GM23338 (cell line): ENCODE results near the gene MND1. TPM values are rescaled to one million over a fixed set of nuclear protein-coding genes. Genes with fewer than 3 reads are reported as not detected.

ENCODE experiments used
- ATAC-seq: fragments of 200-7000 bp; cut with Tn5 transposase; 3 replicates; pipeline ENCODE4 v1.9.1; 2020
- DNase-seq: peaks from one replicate; pipeline ENCODE4 v3.0.0-alpha.2; 2015; ENCODE audit warnings: low spot score
- H2AFZ ChIP-seq: fragments of 200-600 bp; sonication (generic); 2 replicates; pipeline ENCODE4 v1.8.0; 2016; ENCODE audit warnings: antibody characterized with exemption, mild to moderate bottlenecking, moderate library complexity
- H3F3A ChIP-seq: fragments of 200-600 bp; sonication (generic); replicated peaks from 2 replicates; pipeline ENCODE4 v1.8.0; 2017; ENCODE audit warnings: antibody characterized with exemption, mixed run types, low read depth
- H3K27ac ChIP-seq: fragments of 200-600 bp; sonication (generic); 2 replicates; pipeline ENCODE4 v1.6.1; 2016; ENCODE audit warnings: low read depth
- H3K27me3 ChIP-seq: fragments of 200-600 bp; sonication (generic); 2 replicates; pipeline ENCODE4 v1.8.0; 2016; ENCODE audit warnings: mild to moderate bottlenecking, mixed run types, moderate library complexity; ENCODE audit not compliant: insufficient read depth
- H3K36me3 ChIP-seq: fragments of 200-600 bp; sonication (generic); 2 replicates; pipeline ENCODE4 v1.8.0; 2016; ENCODE audit warnings: mild to moderate bottlenecking; ENCODE audit not compliant: insufficient read depth
- H3K4me1 ChIP-seq: fragments of 200-600 bp; sonication (generic); 2 replicates; pipeline ENCODE4 v1.8.0; 2016; ENCODE audit warnings: mild to moderate bottlenecking, moderate library complexity; ENCODE audit not compliant: insufficient read depth
- H3K4me2 ChIP-seq: fragments of 200-600 bp; sonication (generic); 2 replicates; pipeline ENCODE4 v1.7.1; 2017; ENCODE audit warnings: mixed run types
- H3K4me3 ChIP-seq: fragments of 200-600 bp; sonication (generic); 2 replicates; pipeline ENCODE4 v1.6.1; 2016; ENCODE audit warnings: mixed run types
- H3K79me2 ChIP-seq: fragments of 200-600 bp; sonication (generic); replicated peaks from 2 replicates; pipeline ENCODE4 v1.8.0; 2017; ENCODE audit warnings: mild to moderate bottlenecking; ENCODE audit not compliant: insufficient read depth
- H3K9me2 ChIP-seq: fragments of 200-600 bp; sonication (generic); 2 replicates; pipeline ENCODE4 v1.8.0; 2017; ENCODE audit not compliant: insufficient read depth
- H4K20me1 ChIP-seq: fragments of 200-600 bp; sonication (generic); replicated peaks from 2 replicates; pipeline ENCODE4 v1.8.0; 2017; ENCODE audit warnings: mild to moderate bottlenecking; ENCODE audit not compliant: insufficient read depth
- H3K27ac Mint-ChIP-seq: 2 replicates; pipeline ENCODE4 v1.8.0; 2020; ENCODE audit warnings: inconsistent platforms, mild to moderate bottlenecking, moderate library complexity, mixed read lengths
- H3K27me3 Mint-ChIP-seq: 3 replicates; pipeline ENCODE4 v1.8.0; 2022; ENCODE audit warnings: low read depth, mild to moderate bottlenecking, moderate library complexity, mixed read lengths, inconsistent platforms; ENCODE audit not compliant: insufficient read depth, poor library complexity
- H3K36me3 Mint-ChIP-seq: 3 replicates; pipeline ENCODE4 v1.8.0; 2021; ENCODE audit warnings: low read depth, mild to moderate bottlenecking, inconsistent platforms, moderate library complexity, mixed read lengths
- H3K4me1 Mint-ChIP-seq: 3 replicates; pipeline ENCODE4 v1.8.0; 2020; ENCODE audit warnings: mild to moderate bottlenecking, inconsistent platforms, mixed read lengths
- H3K4me3 Mint-ChIP-seq: 3 replicates; pipeline ENCODE4 v1.8.0; 2021; ENCODE audit warnings: moderate library complexity, mild to moderate bottlenecking, inconsistent platforms, mixed read lengths
- H3K9me3 Mint-ChIP-seq: 3 replicates; pipeline ENCODE4 v1.8.0; 2020; ENCODE audit warnings: moderate library complexity, mild to moderate bottlenecking, inconsistent platforms, mixed read lengths
- CREB1 ChIP-seq: fragments of 250-450 bp; sonication (Bioruptor Pico); IDR thresholded peaks from 2 replicates; pipeline ENCODE4 v1.5.0; 2020; ENCODE audit warnings: low read depth, mild to moderate bottlenecking, moderate library complexity
- EZH2 ChIP-seq: fragments of 200-600 bp; sonication (generic); IDR thresholded peaks from one replicate; pipeline ENCODE4 v1.8.0; 2017; ENCODE audit warnings: antibody characterized with exemption, mild to moderate bottlenecking, low read depth; ENCODE audit not compliant: unreplicated experiment
- EZH2phosphoT487 ChIP-seq: fragments of 200-600 bp; sonication (generic); IDR thresholded peaks from one replicate; pipeline ENCODE4 v1.8.1; 2018; ENCODE audit warnings: antibody characterized with exemption; ENCODE audit not compliant: unreplicated experiment
- JUNB ChIP-seq: IDR thresholded peaks from one replicate; pipeline ENCODE4 v1.6.1; 2016; ENCODE audit warnings: antibody characterized with exemption; ENCODE audit not compliant: unreplicated experiment
- NANOG ChIP-seq: IDR thresholded peaks from 2 replicates; pipeline ENCODE4 v1.6.1; 2016; ENCODE audit warnings: antibody characterized with exemption, borderline replicate concordance
- POLR2AphosphoS5 ChIP-seq: IDR thresholded peaks from 2 replicates; pipeline ENCODE4 v1.6.1; 2016; ENCODE audit warnings: antibody characterized with exemption, low read depth
- STAT1 ChIP-seq: IDR thresholded peaks from one replicate; pipeline ENCODE4 v1.6.1; 2016; ENCODE audit warnings: antibody characterized with exemption; ENCODE audit not compliant: unreplicated experiment
- ZNF114 ChIP-seq: fragments of 250-450 bp; sonication (Bioruptor Pico); IDR thresholded peaks from 2 replicates; pipeline ENCODE4 v1.5.0; 2020; ENCODE audit warnings: mild to moderate bottlenecking, moderate library complexity
- ZNF331 ChIP-seq: fragments of 250-450 bp; sonication (Bioruptor Pico); IDR thresholded peaks from 2 replicates; pipeline ENCODE4 v1.5.0; 2020; ENCODE audit warnings: low read depth, mild to moderate bottlenecking, moderate library complexity
- polyA plus RNA-seq: library from polyadenylated mRNA; unstranded; fragments of >200 nt; fragmentation: Nextera tagmentation; extraction: Ambion mirVana; gene quantifications from 2 replicates; pipeline ENCODE4 v1.2.1, GENCODE V29; 2016
- total RNA-seq: library from RNA; depleted of rRNA; stranded (reverse); fragments of >200 nt; shearing (Covaris generic); gene quantifications from 2 replicates; pipeline ENCODE4 v1.2.3, GENCODE V29; 2014
- TF ChIP-seq, protein P1 (sequence below): IDR thresholded peaks from 2 replicates; pipeline ENCODE4 v1.6.1; 2016; ENCODE audit warnings: antibody characterized with exemption
- TF ChIP-seq, protein P2 (sequence below), 2 experiments: fragments of 200-600 bp in 1 of 2; sonication (generic) in 1 of 2; conservative IDR thresholded peaks; 2 replicates each; pipeline versions ENCODE4 v1.5.1 to v1.6.1; 2016 to 2017; ENCODE audit warnings: antibody characterized with exemption in 2 of 2, low read depth in 2 of 2, mild to moderate bottlenecking in 2 of 2, moderate library complexity in 1 of 2
- TF ChIP-seq, protein P3 (sequence below): IDR thresholded peaks from one replicate; pipeline ENCODE4 v1.6.1; 2018; ENCODE audit warnings: antibody characterized with exemption; ENCODE audit not compliant: unreplicated experiment
- TF ChIP-seq, protein P4 (sequence below): fragments of 250-450 bp; sonication (Bioruptor Pico); IDR thresholded peaks from 2 replicates; pipeline ENCODE4 v1.5.0; 2020; ENCODE audit warnings: mild to moderate bottlenecking, moderate library complexity

The MND1 gene
- total and polyA plus RNA-seq, 2 experiments from 2014 or later, result 22.5 to 63.5 TPM

DNA sequence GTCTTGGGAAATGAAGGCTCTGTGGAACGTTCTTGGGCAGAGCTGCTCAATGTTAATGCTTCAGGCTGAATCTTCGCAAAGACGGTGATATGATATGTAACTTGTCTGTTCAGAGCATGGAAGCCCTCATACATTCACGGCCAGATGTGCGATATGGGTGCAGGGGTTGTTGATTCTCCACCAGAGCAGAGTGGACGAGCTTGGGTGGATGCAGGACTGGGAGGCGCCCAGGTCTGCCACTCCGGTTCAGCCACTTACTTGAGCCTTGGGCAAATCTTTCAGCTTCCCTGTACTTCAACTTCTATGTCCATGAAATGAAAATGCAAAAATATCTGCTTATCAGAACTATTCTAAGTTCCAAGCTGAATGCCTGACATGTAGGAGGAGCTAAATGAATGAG lies 47.4 kb upstream of the MND1 start:
- no peak overlapping the region for H2AFZ ChIP-seq
- no peak for DNase-seq

More for the DNA sequence above, 47.4 kb upstream of the MND1 start:
- Mint-ChIP-seq H3K27me3 (peaks cover 3% of the 10 kb centered on the region), H3K27ac (no peak overlapping the region), H3K9me3 (peaks cover 51% of the 10 kb centered on the region), H3K4me1 (peaks cover 17% of the 10 kb centered on the region), H3K4me3 (no peak overlapping the region), H3K36me3 (peaks cover 89% of the 10 kb centered on the region)
- Histone ChIP-seq H3F3A (no peaks in the 10 kb centered on the region), H3K36me3 (peaks cover 22% of the 10 kb centered on the region), H3K4me1 (no peaks in the 10 kb centered on the region), H4K20me1 (0 out of 2 replicates have a peak, but pooled peaks cover 7% of the 10 kb centered on the region), H3K27ac (no peak overlapping the region), H3K4me3 (no peak overlapping the region), H3K79me2 (peaks cover 10% of the 10 kb centered on the region; the same call in 1 of the 2 replicates), H3K27me3 (no peaks in the 10 kb centered on the region), H3K4me2 (no peak overlapping the region), H3K9me2 (peaks cover 11% of the 10 kb centered on the region; the same call in 1 of the 2 replicates)
- TF ChIP-seq ZNF114 (CRISPR knock-in tag) (no peak), EZH2phosphoT487 (no peak), STAT1 (no peak), JUNB (no peak), CREB1 (CRISPR knock-in tag) (no peak), ZNF331 (CRISPR knock-in tag) (no peak), NANOG (no peak), EZH2 (no peak), POLR2AphosphoS5 (no peak)
- TF ChIP-seq, protein P1, sequence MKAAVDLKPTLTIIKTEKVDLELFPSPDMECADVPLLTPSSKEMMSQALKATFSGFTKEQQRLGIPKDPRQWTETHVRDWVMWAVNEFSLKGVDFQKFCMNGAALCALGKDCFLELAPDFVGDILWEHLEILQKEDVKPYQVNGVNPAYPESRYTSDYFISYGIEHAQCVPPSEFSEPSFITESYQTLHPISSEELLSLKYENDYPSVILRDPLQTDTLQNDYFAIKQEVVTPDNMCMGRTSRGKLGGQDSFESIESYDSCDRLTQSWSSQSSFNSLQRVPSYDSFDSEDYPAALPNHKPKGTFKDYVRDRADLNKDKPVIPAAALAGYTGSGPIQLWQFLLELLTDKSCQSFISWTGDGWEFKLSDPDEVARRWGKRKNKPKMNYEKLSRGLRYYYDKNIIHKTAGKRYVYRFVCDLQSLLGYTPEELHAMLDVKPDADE, result no peak
- TF ChIP-seq, protein P2, sequence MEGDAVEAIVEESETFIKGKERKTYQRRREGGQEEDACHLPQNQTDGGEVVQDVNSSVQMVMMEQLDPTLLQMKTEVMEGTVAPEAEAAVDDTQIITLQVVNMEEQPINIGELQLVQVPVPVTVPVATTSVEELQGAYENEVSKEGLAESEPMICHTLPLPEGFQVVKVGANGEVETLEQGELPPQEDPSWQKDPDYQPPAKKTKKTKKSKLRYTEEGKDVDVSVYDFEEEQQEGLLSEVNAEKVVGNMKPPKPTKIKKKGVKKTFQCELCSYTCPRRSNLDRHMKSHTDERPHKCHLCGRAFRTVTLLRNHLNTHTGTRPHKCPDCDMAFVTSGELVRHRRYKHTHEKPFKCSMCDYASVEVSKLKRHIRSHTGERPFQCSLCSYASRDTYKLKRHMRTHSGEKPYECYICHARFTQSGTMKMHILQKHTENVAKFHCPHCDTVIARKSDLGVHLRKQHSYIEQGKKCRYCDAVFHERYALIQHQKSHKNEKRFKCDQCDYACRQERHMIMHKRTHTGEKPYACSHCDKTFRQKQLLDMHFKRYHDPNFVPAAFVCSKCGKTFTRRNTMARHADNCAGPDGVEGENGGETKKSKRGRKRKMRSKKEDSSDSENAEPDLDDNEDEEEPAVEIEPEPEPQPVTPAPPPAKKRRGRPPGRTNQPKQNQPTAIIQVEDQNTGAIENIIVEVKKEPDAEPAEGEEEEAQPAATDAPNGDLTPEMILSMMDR (conservative IDR thresholded peaks at IDR 0.05; ENCODE audit: low read depth in 2 of 2), result no peak
- TF ChIP-seq, protein P3, sequence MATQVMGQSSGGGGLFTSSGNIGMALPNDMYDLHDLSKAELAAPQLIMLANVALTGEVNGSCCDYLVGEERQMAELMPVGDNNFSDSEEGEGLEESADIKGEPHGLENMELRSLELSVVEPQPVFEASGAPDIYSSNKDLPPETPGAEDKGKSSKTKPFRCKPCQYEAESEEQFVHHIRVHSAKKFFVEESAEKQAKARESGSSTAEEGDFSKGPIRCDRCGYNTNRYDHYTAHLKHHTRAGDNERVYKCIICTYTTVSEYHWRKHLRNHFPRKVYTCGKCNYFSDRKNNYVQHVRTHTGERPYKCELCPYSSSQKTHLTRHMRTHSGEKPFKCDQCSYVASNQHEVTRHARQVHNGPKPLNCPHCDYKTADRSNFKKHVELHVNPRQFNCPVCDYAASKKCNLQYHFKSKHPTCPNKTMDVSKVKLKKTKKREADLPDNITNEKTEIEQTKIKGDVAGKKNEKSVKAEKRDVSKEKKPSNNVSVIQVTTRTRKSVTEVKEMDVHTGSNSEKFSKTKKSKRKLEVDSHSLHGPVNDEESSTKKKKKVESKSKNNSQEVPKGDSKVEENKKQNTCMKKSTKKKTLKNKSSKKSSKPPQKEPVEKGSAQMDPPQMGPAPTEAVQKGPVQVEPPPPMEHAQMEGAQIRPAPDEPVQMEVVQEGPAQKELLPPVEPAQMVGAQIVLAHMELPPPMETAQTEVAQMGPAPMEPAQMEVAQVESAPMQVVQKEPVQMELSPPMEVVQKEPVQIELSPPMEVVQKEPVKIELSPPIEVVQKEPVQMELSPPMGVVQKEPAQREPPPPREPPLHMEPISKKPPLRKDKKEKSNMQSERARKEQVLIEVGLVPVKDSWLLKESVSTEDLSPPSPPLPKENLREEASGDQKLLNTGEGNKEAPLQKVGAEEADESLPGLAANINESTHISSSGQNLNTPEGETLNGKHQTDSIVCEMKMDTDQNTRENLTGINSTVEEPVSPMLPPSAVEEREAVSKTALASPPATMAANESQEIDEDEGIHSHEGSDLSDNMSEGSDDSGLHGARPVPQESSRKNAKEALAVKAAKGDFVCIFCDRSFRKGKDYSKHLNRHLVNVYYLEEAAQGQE, result no peak
- TF ChIP-seq, protein P4, sequence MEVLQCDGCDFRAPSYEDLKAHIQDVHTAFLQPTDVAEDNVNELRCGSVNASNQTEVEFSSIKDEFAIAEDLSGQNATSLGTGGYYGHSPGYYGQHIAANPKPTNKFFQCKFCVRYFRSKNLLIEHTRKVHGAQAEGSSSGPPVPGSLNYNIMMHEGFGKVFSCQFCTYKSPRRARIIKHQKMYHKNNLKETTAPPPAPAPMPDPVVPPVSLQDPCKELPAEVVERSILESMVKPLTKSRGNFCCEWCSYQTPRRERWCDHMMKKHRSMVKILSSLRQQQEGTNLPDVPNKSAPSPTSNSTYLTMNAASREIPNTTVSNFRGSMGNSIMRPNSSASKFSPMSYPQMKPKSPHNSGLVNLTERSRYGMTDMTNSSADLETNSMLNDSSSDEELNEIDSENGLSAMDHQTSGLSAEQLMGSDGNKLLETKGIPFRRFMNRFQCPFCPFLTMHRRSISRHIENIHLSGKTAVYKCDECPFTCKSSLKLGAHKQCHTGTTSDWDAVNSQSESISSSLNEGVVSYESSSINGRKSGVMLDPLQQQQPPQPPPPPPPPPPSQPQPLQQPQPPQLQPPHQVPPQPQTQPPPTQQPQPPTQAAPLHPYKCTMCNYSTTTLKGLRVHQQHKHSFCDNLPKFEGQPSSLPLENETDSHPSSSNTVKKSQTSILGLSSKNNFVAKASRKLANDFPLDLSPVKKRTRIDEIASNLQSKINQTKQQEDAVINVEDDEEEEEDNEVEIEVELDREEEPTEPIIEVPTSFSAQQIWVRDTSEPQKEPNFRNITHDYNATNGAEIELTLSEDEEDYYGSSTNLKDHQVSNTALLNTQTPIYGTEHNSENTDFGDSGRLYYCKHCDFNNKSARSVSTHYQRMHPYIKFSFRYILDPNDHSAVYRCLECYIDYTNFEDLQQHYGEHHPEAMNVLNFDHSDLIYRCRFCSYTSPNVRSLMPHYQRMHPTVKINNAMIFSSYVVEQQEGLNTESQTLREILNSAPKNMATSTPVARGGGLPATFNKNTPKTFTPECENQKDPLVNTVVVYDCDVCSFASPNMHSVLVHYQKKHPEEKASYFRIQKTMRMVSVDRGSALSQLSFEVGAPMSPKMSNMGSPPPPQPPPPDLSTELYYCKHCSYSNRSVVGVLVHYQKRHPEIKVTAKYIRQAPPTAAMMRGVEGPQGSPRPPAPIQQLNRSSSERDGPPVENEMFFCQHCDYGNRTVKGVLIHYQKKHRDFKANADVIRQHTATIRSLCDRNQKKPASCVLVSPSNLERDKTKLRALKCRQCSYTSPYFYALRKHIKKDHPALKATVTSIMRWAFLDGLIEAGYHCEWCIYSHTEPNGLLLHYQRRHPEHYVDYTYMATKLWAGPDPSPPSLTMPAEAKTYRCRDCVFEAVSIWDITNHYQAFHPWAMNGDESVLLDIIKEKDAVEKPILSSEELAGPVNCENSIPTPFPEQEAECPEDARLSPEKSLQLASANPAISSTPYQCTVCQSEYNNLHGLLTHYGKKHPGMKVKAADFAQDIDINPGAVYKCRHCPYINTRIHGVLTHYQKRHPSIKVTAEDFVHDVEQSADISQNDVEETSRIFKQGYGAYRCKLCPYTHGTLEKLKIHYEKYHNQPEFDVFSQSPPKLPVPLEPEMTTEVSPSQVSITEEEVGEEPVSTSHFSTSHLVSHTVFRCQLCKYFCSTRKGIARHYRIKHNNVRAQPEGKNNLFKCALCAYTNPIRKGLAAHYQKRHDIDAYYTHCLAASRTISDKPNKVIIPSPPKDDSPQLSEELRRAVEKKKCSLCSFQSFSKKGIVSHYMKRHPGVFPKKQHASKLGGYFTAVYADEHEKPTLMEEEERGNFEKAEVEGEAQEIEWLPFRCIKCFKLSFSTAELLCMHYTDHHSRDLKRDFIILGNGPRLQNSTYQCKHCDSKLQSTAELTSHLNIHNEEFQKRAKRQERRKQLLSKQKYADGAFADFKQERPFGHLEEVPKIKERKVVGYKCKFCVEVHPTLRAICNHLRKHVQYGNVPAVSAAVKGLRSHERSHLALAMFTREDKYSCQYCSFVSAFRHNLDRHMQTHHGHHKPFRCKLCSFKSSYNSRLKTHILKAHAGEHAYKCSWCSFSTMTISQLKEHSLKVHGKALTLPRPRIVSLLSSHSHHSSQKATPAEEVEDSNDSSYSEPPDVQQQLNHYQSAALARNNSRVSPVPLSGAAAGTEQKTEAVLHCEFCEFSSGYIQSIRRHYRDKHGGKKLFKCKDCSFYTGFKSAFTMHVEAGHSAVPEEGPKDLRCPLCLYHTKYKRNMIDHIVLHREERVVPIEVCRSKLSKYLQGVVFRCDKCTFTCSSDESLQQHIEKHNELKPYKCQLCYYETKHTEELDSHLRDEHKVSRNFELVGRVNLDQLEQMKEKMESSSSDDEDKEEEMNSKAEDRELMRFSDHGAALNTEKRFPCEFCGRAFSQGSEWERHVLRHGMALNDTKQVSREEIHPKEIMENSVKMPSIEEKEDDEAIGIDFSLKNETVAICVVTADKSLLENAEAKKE (CRISPR knock-in tag), result no peak
- no peak for ATAC-seq
